Spleen (tissue), 7 donors: ENCODE results near the gene ATG7.

Experiments used
- CTCF ChIP-seq, 11 experiments: fragments of 200-600 bp in 7 of 11; fragments of 450-650 bp in 4 of 11; sonication (generic) in 4 of 11; IDR thresholded peaks in 8 of 11; conservative IDR thresholded peaks in 3 of 11; 1 replicate in 7 of 11; 2 replicates in 4 of 11; pipeline versions ENCODE4 v1.4.0 to v1.8.0; 2016 to 2021; ENCODE audit warnings: antibody characterized with exemption in 11 of 11, inconsistent platforms in 4 of 11, mild to moderate bottlenecking in 1 of 11
- POLR2A ChIP-seq, 3 donors: fragments of 450-650 bp; IDR thresholded peaks; one replicate each; pipeline ENCODE4 v1.5.1; 2017; ENCODE audit warnings: antibody characterized with exemption in 3 of 3, mild to moderate bottlenecking in 1 of 3
- POLR2AphosphoS5 ChIP-seq, 3 donors: sonication (generic); formaldehyde crosslinking; IDR thresholded peaks; one replicate each; pipeline ENCODE4 v1.5.1; 2017; ENCODE audit warnings: antibody characterized with exemption in 3 of 3
- donor health status: DM: no; HTN: no; CAD: no; lungs with moderate emphysema.
- donor health status: DM: no; HTN: no; CAD: no.
- donor health status: DM: no; HTN: no; CAD: no.

- TF ChIP-seq CTCF (IDR thresholded peaks at IDR 0.05 in 8 of 11, conservative IDR thresholded peaks at IDR 0.05 in 3 of 11) (no peak), POLR2A (IDR thresholded peaks at IDR 0.05) (no peak), POLR2AphosphoS5 (IDR thresholded peaks at IDR 0.05) (peak in 1 of 3 donors; percentile 17)
These were observed 98.8 kb downstream of the ATG7 start for GRCh38 chr3:11370966-11371365.
